Panc1 (cell line): ENCODE measurements around the gene TOMM70. TPM values are rescaled to one million over a fixed set of nuclear protein-coding genes. Genes with fewer than 3 reads are reported as not detected.
"Not testable (repeated sequence)": the region's sequence is repeated elsewhere in the genome, so short reads cannot be mapped to it uniquely, and the experiment has no call there.

Source experiments
- ATAC-seq: fragments of 200-7000 bp; cut with Tn5 transposase; 2 replicates; pipeline ENCODE4 v1.9.1; 2020; ENCODE audit warnings: mild to moderate bottlenecking, moderate library complexity
- BruUV-seq: library from RNA; stranded (reverse); fragments of 400-500 nt; replicated peaks from 2 replicates; lab custom pipeline; 2021; lab: Mats Ljungman, UMichigan
- CTCF ChIA-PET: fragments of 300-600 bp; sonication (Branson Sonifier 250); formaldehyde crosslinking; loops from one replicate; lab custom pipeline; 2022; ENCODE audit warnings: antibody characterized with exemption; lab: Charles Lee
- POLR2A ChIA-PET: fragments of 300-600 bp; sonication (Branson Sonifier 250); formaldehyde crosslinking; loops from one replicate; lab custom pipeline; 2022; ENCODE audit warnings: antibody characterized with exemption; lab: Charles Lee
- DNase-seq: peaks from one replicate; pipeline ENCODE4 v3.0.0-alpha.2; 2010; ENCODE audit warnings: low read depth, low spot score
- H3K27ac ChIP-seq: 2 replicates; pipeline ENCODE4 v1.5.1; 2011; ENCODE audit warnings: mild to moderate bottlenecking, low read length, inconsistent platforms
- H3K27me3 ChIP-seq: fragments of 200-500 bp; sonication (Bioruptor generic); 2 replicates; pipeline ENCODE4 v1.6.0; 2014; ENCODE audit warnings: low read length, inconsistent platforms; ENCODE audit not compliant: control insufficient read depth, insufficient read depth
- H3K36me3 ChIP-seq: fragments of 200-500 bp; sonication (Bioruptor generic); 2 replicates; pipeline ENCODE4 v1.5.1; 2014; ENCODE audit warnings: inconsistent platforms, mild to moderate bottlenecking, low read length, moderate library complexity; ENCODE audit not compliant: control insufficient read depth, insufficient read depth
- H3K4me1 ChIP-seq: 2 replicates; pipeline ENCODE4 v1.5.1; 2011; ENCODE audit warnings: inconsistent platforms, mild to moderate bottlenecking, low read length, moderate library complexity; ENCODE audit not compliant: control insufficient read depth, insufficient read depth
- H3K4me3 ChIP-seq, 2 experiments: 2 replicates each; pipeline ENCODE4 v1.5.1; 2011 to 2012; ENCODE audit warnings: low read depth in 2 of 2, low read length in 2 of 2, mild to moderate bottlenecking in 2 of 2, inconsistent platforms in 1 of 2, moderate library complexity in 1 of 2
- H3K9me3 ChIP-seq: fragments of 200-500 bp; sonication (Bioruptor generic); 2 replicates; pipeline ENCODE4 v1.5.1; 2014; ENCODE audit warnings: low read depth, mild to moderate bottlenecking, inconsistent platforms, low read length, moderate library complexity; ENCODE audit not compliant: control insufficient read depth, insufficient read depth
- POLR2AphosphoS5 ChIP-seq: IDR thresholded peaks from 2 replicates; pipeline ENCODE4 v1.6.1; 2012; ENCODE audit warnings: mild to moderate bottlenecking, low read depth, low read length, moderate library complexity
- SIN3A ChIP-seq: IDR thresholded peaks from 2 replicates; pipeline ENCODE4 v1.6.1; 2012; ENCODE audit warnings: low read depth, mild to moderate bottlenecking, low read length, moderate library complexity, borderline replicate concordance; ENCODE audit not compliant: insufficient read depth
- TCF7L2 ChIP-seq: IDR thresholded peaks from 2 replicates; pipeline ENCODE4 v1.6.1; 2011; ENCODE audit warnings: mild to moderate bottlenecking, low read depth, low read length, inconsistent platforms
- in situ Hi-C: cut with HindIII; loops from 2 replicates; pipeline ENCODE4 v1.10.0; 2016; ENCODE audit warnings: low sequenced_read_pairs, low pct_unique_long_range_greater_than_20kb
- intact Hi-C: fragments of 100-400 bp; cut with micrococcal nuclease; formaldehyde crosslinking; loops from one replicate; pipeline ENCODE4 v1.10.0; 2022; ENCODE audit not compliant: unreplicated experiment
- total RNA-seq: library from RNA; stranded (reverse); gene quantifications from one replicate; pipeline ENCODE4 v1.2.1, GENCODE V29; 2021; ENCODE audit not compliant: unreplicated experiment
- TF ChIP-seq, protein P1 (sequence below), 2 experiments: IDR thresholded peaks; 2 replicates each; pipeline ENCODE4 v1.6.1; 2011 to 2012; ENCODE audit warnings: low read depth in 2 of 2, control low read depth in 1 of 2, low read length in 1 of 2, mild to moderate bottlenecking in 1 of 2, moderate library complexity in 1 of 2; ENCODE audit not compliant: insufficient read depth in 1 of 2
- TF ChIP-seq, protein P2 (sequence below): fragments of 450-650 bp; IDR thresholded peaks from 2 replicates; pipeline ENCODE4 v1.5.1; 2017; ENCODE audit warnings: mild to moderate bottlenecking

Gene TOMM70
- total RNA-seq, 1 experiment from 2014 or later, result 55.7 TPM

DNA sequence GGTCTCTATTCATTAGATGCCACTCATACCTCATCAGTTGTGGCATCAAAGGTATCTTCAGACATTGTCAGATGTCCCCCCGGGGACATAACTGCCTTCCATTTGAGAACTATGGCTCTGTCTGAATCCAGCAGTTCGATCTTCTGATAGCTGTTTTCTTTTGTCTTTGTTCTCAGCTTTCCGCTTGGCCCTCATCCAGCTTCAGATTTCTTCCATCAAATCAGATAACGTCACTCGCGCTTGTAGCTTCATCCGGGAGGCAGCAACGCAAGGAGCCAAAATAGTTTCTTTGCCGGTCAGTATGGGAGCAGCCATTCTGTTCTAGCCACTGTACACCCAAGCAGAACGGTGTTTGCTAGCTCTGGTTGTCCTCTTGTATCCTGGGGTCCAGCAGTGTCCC is 62.0 kb downstream of the TOMM70 start:
- intact Hi-C loops, result loop anchor here (10.0 kb wide), 1 partner anchor 64 kb away; no protein-coding TSS in a partner anchor
- Histone ChIP-seq H3K36me3 (peaks cover 19% of the 10 kb centered on the region), H3K4me1 (peaks cover 10% of the 10 kb centered on the region), H3K27me3 (no peaks in the 10 kb centered on the region), H3K9me3 (no peaks in the 10 kb centered on the region), H3K27ac (no peak overlapping the region), H3K4me3 (no peak overlapping the region)
- BruUV-seq, result no TSS peak
- in situ Hi-C loops, result no loop called here
- CTCF ChIA-PET, result no interaction called here
- DNase-seq (no peak), ATAC-seq (no peak)
- POLR2A ChIA-PET, result no interaction called here
- TF ChIP-seq POLR2AphosphoS5 (no peak), TCF7L2 (no peak), SIN3A (no peak)

DNA sequence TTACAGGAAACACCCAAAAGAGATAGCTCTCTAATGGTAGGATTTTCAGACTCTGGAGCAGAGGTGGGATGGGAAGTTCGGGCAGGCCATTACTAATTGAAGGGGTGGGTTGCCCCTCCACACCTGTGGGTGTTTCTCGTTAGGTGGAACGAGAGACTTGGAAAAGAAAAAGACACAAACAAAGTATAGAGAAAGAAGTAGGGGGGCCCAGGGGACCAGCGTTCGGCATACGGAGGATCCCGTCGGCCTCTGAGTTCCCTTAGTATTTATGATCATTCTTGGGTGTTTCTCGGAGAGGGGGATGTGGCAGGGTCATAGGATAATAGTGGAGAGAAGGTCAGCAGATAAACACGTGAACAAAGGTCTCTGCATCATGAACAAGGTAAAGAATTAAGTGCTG is 64.7 kb downstream of the TOMM70 start:
- ATAC-seq, POLR2A ChIA-PET, H3K4me1 ChIP-seq, BruUV-seq, H3K36me3 ChIP-seq, DNase-seq, H3K27me3 ChIP-seq, H3K9me3 ChIP-seq, H3K4me3 ChIP-seq, in situ Hi-C loops: not testable (repeated sequence)
- intact Hi-C loops, result loop anchor here (10.0 kb wide), 1 partner anchor 61 kb away; no protein-coding TSS in a partner anchor
- H3K27ac ChIP-seq, result 0 out of 2 replicates have a peak overlapping the region, but pooled peaks have one; percentile 94
- CTCF ChIA-PET, result interaction anchor here (0.8 kb wide), 1 partner anchor 127 kb away, joined by 6 read pairs; no protein-coding TSS in a partner anchor

DNA sequence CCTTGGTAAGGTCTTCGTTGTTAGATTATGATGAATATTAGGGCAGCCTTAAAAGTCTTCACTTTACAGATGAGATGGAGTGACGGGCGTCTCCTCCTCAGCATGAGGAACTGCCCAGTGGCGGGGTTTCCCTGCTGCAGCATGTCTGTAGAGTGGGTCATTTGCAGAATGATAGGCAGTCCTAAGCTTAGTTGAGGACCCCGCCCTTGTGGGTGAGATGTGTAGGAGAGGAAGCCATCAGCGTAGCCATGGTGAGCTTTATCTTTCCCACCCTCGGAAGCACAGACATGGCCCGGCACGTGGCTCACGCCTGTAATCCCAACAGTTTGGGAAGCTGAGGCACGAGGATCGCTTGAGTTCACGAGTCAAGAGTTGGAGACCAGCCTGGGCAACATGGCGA is 65.5 kb downstream of the TOMM70 start:
- Histone ChIP-seq H3K27ac (peak overlapping the region; percentile 94), H3K4me1 (peaks cover 10% of the 10 kb centered on the region), H3K9me3 (no peaks in the 10 kb centered on the region), H3K36me3 (peaks cover 2% of the 10 kb centered on the region), H3K27me3 (no peaks in the 10 kb centered on the region), H3K4me3 (peak overlapping the region; percentile 70 to 78)
- TF ChIP-seq, protein P1, sequence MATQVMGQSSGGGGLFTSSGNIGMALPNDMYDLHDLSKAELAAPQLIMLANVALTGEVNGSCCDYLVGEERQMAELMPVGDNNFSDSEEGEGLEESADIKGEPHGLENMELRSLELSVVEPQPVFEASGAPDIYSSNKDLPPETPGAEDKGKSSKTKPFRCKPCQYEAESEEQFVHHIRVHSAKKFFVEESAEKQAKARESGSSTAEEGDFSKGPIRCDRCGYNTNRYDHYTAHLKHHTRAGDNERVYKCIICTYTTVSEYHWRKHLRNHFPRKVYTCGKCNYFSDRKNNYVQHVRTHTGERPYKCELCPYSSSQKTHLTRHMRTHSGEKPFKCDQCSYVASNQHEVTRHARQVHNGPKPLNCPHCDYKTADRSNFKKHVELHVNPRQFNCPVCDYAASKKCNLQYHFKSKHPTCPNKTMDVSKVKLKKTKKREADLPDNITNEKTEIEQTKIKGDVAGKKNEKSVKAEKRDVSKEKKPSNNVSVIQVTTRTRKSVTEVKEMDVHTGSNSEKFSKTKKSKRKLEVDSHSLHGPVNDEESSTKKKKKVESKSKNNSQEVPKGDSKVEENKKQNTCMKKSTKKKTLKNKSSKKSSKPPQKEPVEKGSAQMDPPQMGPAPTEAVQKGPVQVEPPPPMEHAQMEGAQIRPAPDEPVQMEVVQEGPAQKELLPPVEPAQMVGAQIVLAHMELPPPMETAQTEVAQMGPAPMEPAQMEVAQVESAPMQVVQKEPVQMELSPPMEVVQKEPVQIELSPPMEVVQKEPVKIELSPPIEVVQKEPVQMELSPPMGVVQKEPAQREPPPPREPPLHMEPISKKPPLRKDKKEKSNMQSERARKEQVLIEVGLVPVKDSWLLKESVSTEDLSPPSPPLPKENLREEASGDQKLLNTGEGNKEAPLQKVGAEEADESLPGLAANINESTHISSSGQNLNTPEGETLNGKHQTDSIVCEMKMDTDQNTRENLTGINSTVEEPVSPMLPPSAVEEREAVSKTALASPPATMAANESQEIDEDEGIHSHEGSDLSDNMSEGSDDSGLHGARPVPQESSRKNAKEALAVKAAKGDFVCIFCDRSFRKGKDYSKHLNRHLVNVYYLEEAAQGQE (IDR thresholded peaks at IDR 0.05; ENCODE audit: insufficient read depth in 1 of 2, low read depth in 2 of 2, low read length in 1 of 2), result no peak
- TF ChIP-seq SIN3A (no peak), TCF7L2 (no peak), POLR2AphosphoS5 (no peak)
- TF ChIP-seq, protein P2, sequence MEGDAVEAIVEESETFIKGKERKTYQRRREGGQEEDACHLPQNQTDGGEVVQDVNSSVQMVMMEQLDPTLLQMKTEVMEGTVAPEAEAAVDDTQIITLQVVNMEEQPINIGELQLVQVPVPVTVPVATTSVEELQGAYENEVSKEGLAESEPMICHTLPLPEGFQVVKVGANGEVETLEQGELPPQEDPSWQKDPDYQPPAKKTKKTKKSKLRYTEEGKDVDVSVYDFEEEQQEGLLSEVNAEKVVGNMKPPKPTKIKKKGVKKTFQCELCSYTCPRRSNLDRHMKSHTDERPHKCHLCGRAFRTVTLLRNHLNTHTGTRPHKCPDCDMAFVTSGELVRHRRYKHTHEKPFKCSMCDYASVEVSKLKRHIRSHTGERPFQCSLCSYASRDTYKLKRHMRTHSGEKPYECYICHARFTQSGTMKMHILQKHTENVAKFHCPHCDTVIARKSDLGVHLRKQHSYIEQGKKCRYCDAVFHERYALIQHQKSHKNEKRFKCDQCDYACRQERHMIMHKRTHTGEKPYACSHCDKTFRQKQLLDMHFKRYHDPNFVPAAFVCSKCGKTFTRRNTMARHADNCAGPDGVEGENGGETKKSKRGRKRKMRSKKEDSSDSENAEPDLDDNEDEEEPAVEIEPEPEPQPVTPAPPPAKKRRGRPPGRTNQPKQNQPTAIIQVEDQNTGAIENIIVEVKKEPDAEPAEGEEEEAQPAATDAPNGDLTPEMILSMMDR, result no peak
- CTCF ChIA-PET, result interaction anchor here (0.8 kb wide), 1 partner anchor 127 kb away, joined by 6 read pairs; no protein-coding TSS in a partner anchor
- no TSS peak for BruUV-seq
- intact Hi-C loops, result loop anchor here (10.0 kb wide), 1 partner anchor 61 kb away; no protein-coding TSS in a partner anchor
- ATAC-seq (peak; percentile 15; the same call in 1 of the 2 replicates), DNase-seq (no peak)
- in situ Hi-C loops, result no loop called here
- POLR2A ChIA-PET, result interaction anchor here (0.6 kb wide), 1 partner anchor 142 kb away, joined by 3 read pairs; no protein-coding TSS in a partner anchor
